OCI-LY3 (cell line): ENCODE results near the gene BTBD7.

Source experiments
- CTCF ChIP-seq: fragments of 200-600, 300-600 bp; sonication (generic); IDR thresholded peaks from 2 replicates; pipeline ENCODE4 v1.5.1; 2014; ENCODE audit warnings: antibody characterized with exemption, low read length, low read depth
- EZH2phosphoT487 ChIP-seq: fragments of 200-600 bp; shearing (Covaris generic); IDR thresholded peaks from 2 replicates; pipeline ENCODE4 v1.6.1; 2018; ENCODE audit warnings: antibody characterized with exemption, mixed run types, low read depth

GRCh38 chr14:93368996-93369712 lies 36.3 kb upstream of the BTBD7 start:
- TF ChIP-seq CTCF: no peak
- no peak for TF ChIP-seq EZH2phosphoT487
